GM12878 (cell line): ENCODE results near the gene RAB13. TPM values are rescaled to one million over a fixed set of nuclear protein-coding genes. Genes with fewer than 3 reads are reported as not detected.
"Not testable (repeated sequence)": the region's sequence is repeated elsewhere in the genome, so short reads cannot be mapped to it uniquely, and the experiment has no call there.

Experiments used
- ATAC-seq: fragments of 200-7000 bp; cut with Tn5 transposase; 3 replicates; pipeline ENCODE4 v1.9.1; 2020; ENCODE audit warnings: mild to moderate bottlenecking, moderate library complexity
- BruUV-seq: library from RNA; stranded (reverse); fragments of 400-500 nt; replicated peaks from 2 replicates; lab custom pipeline; 2021; lab: Mats Ljungman, UMichigan
- CTCF ChIA-PET: fragments of 300-600 bp; sonication (Branson Sonifier 250); formaldehyde crosslinking; extraction: SDS; loops from one replicate; lab custom pipeline; 2021; ENCODE audit warnings: inconsistent platforms; lab: Yijun Ruan, JAX
- POLR2A ChIA-PET: fragments of 350-600 bp; formaldehyde crosslinking; extraction: SDS; loops from one replicate; lab custom pipeline; 2021; ENCODE audit warnings: inconsistent platforms; lab: Charles Lee
- RAD21 ChIA-PET: fragments of 300-600 bp; sonication (Branson Sonifier 250); formaldehyde crosslinking; loops from one replicate; lab custom pipeline; 2023; ENCODE audit warnings: antibody characterized with exemption; ENCODE audit not compliant: unreplicated experiment; lab: Charles Lee
- SMC1A ChIA-PET: fragments of 300-600 bp; sonication (Branson Sonifier 250); formaldehyde crosslinking; loops from one replicate; lab custom pipeline; 2023; ENCODE audit not compliant: unreplicated experiment, uncharacterized antibody; lab: Charles Lee
- DNase-seq: peaks from one replicate; pipeline ENCODE4 v3.0.0-alpha.2; 2011; ENCODE audit warnings: low read depth, low spot score
- FAIRE-seq: peaks from 3 replicates; lab custom pipeline; 2011; peaks lifted over from hg19 to GRCh38; lab: Jason Lieb, UNC
- H2AFZ ChIP-seq: 2 replicates; pipeline ENCODE4 v1.6.0; 2011; ENCODE audit warnings: low read depth, low read length, control low read depth; ENCODE audit not compliant: control insufficient read depth
- H3K27ac ChIP-seq: 2 replicates; pipeline ENCODE4 v1.5.1; 2011; ENCODE audit warnings: control low read depth; ENCODE audit not compliant: control insufficient read depth, insufficient read depth
- H3K27me3 ChIP-seq, 2 experiments: replicated peaks in 1 of 2; 2 replicates each; pipeline versions ENCODE4 v1.6.0 to v1.6.1; 2011; ENCODE audit warnings: low read length in 1 of 2; ENCODE audit not compliant: control insufficient read depth in 2 of 2, insufficient read depth in 2 of 2
- H3K36me3 ChIP-seq, 2 experiments: 2 replicates each; pipeline ENCODE4 v1.5.1; 2011; ENCODE audit warnings: low read length in 1 of 2; ENCODE audit not compliant: control insufficient read depth in 2 of 2, insufficient read depth in 2 of 2
- H3K4me1 ChIP-seq: 2 replicates; pipeline ENCODE4 v1.6.1; 2011; ENCODE audit warnings: mild to moderate bottlenecking, low read length, moderate library complexity, mixed read lengths; ENCODE audit not compliant: control insufficient read depth, insufficient read depth
- H3K4me2 ChIP-seq: 2 replicates; pipeline ENCODE4 v1.6.0; 2011; ENCODE audit warnings: control low read depth; ENCODE audit not compliant: control insufficient read depth, insufficient read depth
- H3K4me3 ChIP-seq: fragments of 200-600 bp; sonication (generic); 2 replicates; pipeline ENCODE4 v1.5.1; 2016
- H3K79me2 ChIP-seq: 2 replicates; pipeline ENCODE4 v1.6.0; 2011; ENCODE audit warnings: low read length; ENCODE audit not compliant: control insufficient read depth, insufficient read depth
- H3K9ac ChIP-seq: 2 replicates; pipeline ENCODE4 v1.8.0; 2011; ENCODE audit warnings: low read length, control low read depth, mixed read lengths; ENCODE audit not compliant: control insufficient read depth, insufficient read depth
- H3K9me3 ChIP-seq: replicated peaks from 3 replicates; pipeline ENCODE4 v1.5.1; 2011; ENCODE audit warnings: mild to moderate bottlenecking, low read length; ENCODE audit not compliant: control insufficient read depth, insufficient read depth
- H4K20me1 ChIP-seq: 2 replicates; pipeline ENCODE4 v1.6.0; 2011; ENCODE audit not compliant: control insufficient read depth, insufficient read depth
- HDGF ChIP-seq: fragments of 450-650 bp; IDR thresholded peaks from 2 replicates; pipeline ENCODE4 v1.6.1; 2016; ENCODE audit warnings: antibody characterized with exemption
- NRF1 ChIP-seq: conservative IDR thresholded peaks from 2 replicates; pipeline ENCODE4 v1.6.1; 2011; ENCODE audit warnings: mild to moderate bottlenecking, low read depth, low read length, improper control_type of control experiment
- SREBF2 ChIP-seq: IDR thresholded peaks from 2 replicates; pipeline ENCODE4 v1.6.1; 2012; ENCODE audit warnings: mild to moderate bottlenecking, low read length
- WGBS: methylation state at CpG from one replicate; pipeline ENCODE4 v1.1.6; 2016; ENCODE audit warnings: low lambda C conversion rate; ENCODE audit not compliant: insufficient replicate concordance, insufficient coverage; ENCODE audit errors: missing lambda C conversion rate; 5-methylcytosine and 5-hydroxymethylcytosine counted together
- in situ Hi-C: fragments of 300-500 bp; cut with MboI; formaldehyde crosslinking; loops from 9 replicates; pipeline ENCODE4 v1.14.3; 2018; ENCODE audit warnings: mixed read lengths
- intact Hi-C: fragments of 100-400 bp; cut with micrococcal nuclease; formaldehyde crosslinking; loops from one replicate; pipeline ENCODE4 v1.14.2; 2022; ENCODE audit not compliant: unreplicated experiment
- polyA plus RNA-seq, 11 experiments: library from polyadenylated mRNA; depleted of rRNA in 4 of 11; unstranded in 6 of 11; stranded (reverse) in 5 of 11; fragments of >200 nt; fragmentation: Nextera tagmentation in 4 of 11; fragmentation: Illumina TruSeq in 1 of 11; extraction: Ambion mirVana in 4 of 11; extraction: Trizol in 1 of 11; gene quantifications; 1 replicate in 1 of 11; 2 replicates in 10 of 11; pipeline versions ENCODE4 v1.2.1 to v1.2.3, GENCODE V29; 2011 to 2016; ENCODE audit warnings: inconsistent platforms in 2 of 11, missing spikeins in 2 of 11, low read depth in 1 of 11
- total RNA-seq, 4 experiments: library from RNA; depleted of rRNA in 3 of 4; stranded (reverse); fragments of >200 nt in 3 of 4; fragmentation: Illumina TruSeq in 1 of 4; extraction: Trizol in 1 of 4; gene quantifications; 2 replicates each; pipeline versions ENCODE4 v1.2.1 to v1.2.3, GENCODE V29; 2013 to 2021

Gene RAB13
- total and polyA plus RNA-seq, 10 of the 15 experiments (the other 5 are each of a cell fraction or from before 2014, with no cell fraction given) = 0.75 to 30.7 (median 15.9) TPM

- Histone ChIP-seq H3K27ac (no peak overlapping the region), H3K4me3 (no peak overlapping the region), H3K4me1 (peaks cover 5% of the 10 kb centered on the region), H2AFZ (no peak overlapping the region), H3K9me3 (no peaks in the 10 kb centered on the region), H3K27me3 (no peaks in the 10 kb centered on the region), H3K9ac (no peak overlapping the region), H3K36me3 (no peaks in the 10 kb centered on the region), H3K79me2 (no peaks in the 10 kb centered on the region), H3K4me2 (no peak overlapping the region), H4K20me1 (no peaks in the 10 kb centered on the region)
- POLR2A ChIA-PET = interaction anchor here (0.6 to 2.7 kb wide), 6 partner anchors 17 to 320 kb away, joined by 3 to 17 read pairs (median 6); partner anchors contain the start of genes CREB3L4, GATAD2B and SLC39A1
- no peak for DNase-seq
- BruUV-seq = no TSS peak
- TF ChIP-seq NRF1 (no peak), HDGF (no peak), SREBF2 (no peak)
- FAIRE-seq = no peak
- ATAC-seq = no peak
- intact Hi-C loops (no loop called here), in situ Hi-C loops (loop anchor here (10.0 kb wide), 1 partner anchor 190 kb away; no protein-coding TSS in a partner anchor)
- CTCF ChIA-PET = interaction anchor here (0.6 to 6.6 kb wide), 8 partner anchors 9 to 307 kb away, joined by 3 to 85 read pairs (median 10); partner anchors contain the start of genes CREB3L4, NPR1 and SLC39A1
- 72% methylated on average over 6 of the region's 6 CpGs for WGBS
- SMC1A ChIA-PET = interaction anchor here (0.7 to 5.2 kb wide), 10 partner anchors 15 to 308 kb away, joined by 3 to 46 read pairs (median 8); partner anchors contain the start of genes CREB3L4, GATAD2B, NPR1 and SLC39A1
- RAD21 ChIA-PET = interaction anchor here (0.6 to 3.7 kb wide), 6 partner anchors 19 to 478 kb away, joined by 3 to 42 read pairs (median 10); partner anchors contain the start of genes CREB3L4, GATAD2B and SLC39A1
Measured at GRCh38 chr1:153984123-153984894, 1.8 kb downstream of the RAB13 start.

GRCh38 chr1:153981735-153982134, 4.4 kb downstream of the RAB13 start:
- 96% methylated on average over 2 of the region's 2 CpGs for WGBS

GRCh38 chr1:153979091-153979490, 7.0 kb downstream of the RAB13 start:
- CTCF ChIA-PET = interaction anchor here (1.1 to 6.6 kb wide), 5 partner anchors 8 to 182 kb away, joined by 3 to 62 read pairs (median 13); partner anchors contain the start of genes CREB3L4, RAB13 and RPS27
- H3K4me1 ChIP-seq, H3K27me3 ChIP-seq, H3K9ac ChIP-seq, H3K4me2 ChIP-seq, intact Hi-C loops, H3K27ac ChIP-seq, H3K36me3 ChIP-seq, DNase-seq, in situ Hi-C loops, FAIRE-seq, ATAC-seq, H4K20me1 ChIP-seq, H3K9me3 ChIP-seq, BruUV-seq, H2AFZ ChIP-seq: not testable (repeated sequence)
- Histone ChIP-seq H3K79me2 (peaks cover 22% of the 10 kb centered on the region), H3K4me3 (peak overlapping the region; percentile 87; the same call in 1 of the 2 replicates)
- RAD21 ChIA-PET = interaction anchor here (1.2 to 3.4 kb wide), 5 partner anchors 9 to 34 kb away, joined by 3 to 42 read pairs (median 20); partner anchors contain the start of genes CREB3L4, DENND4B, RAB13 and RPS27
- SMC1A ChIA-PET = interaction anchor here (1.0 to 5.0 kb wide), 13 partner anchors 7 to 406 kb away, joined by 3 to 82 read pairs (median 4); partner anchors contain the start of genes CREB3L4, GATAD2B, RAB13 and SLC39A1
- POLR2A ChIA-PET = interaction anchor here (0.5 to 5.3 kb wide), 4 partner anchors 11 to 116 kb away, joined by 4 to 132 read pairs (median 24); partner anchors contain the start of genes CREB3L4, DENND4B, RPS27 and SLC39A1
- WGBS = 95% methylated on average over 12 of the region's 12 CpGs

More at GRCh38 chr1:153981735-153982134, 4.4 kb downstream of the RAB13 start:
- H3K4me3 ChIP-seq, H3K9me3 ChIP-seq, DNase-seq, ATAC-seq, H3K4me1 ChIP-seq, H3K27me3 ChIP-seq, FAIRE-seq, H3K4me2 ChIP-seq, intact Hi-C loops, H3K79me2 ChIP-seq, H3K27ac ChIP-seq, H3K9ac ChIP-seq, H4K20me1 ChIP-seq, RAD21 ChIA-PET, POLR2A ChIA-PET, H3K36me3 ChIP-seq, H2AFZ ChIP-seq: not testable (repeated sequence)
- in situ Hi-C loops = loop anchor here (10.0 kb wide), 1 partner anchor 187 kb away; no protein-coding TSS in a partner anchor
- TSS peak; percentile 17 for BruUV-seq
- SMC1A ChIA-PET = interaction anchor here (2.2 kb wide), 1 partner anchor 19 kb away, joined by 4 read pairs; the partner anchor contains the start of gene SLC39A1
- CTCF ChIA-PET = interaction anchor here (2.0 kb wide), 1 partner anchor 161 kb away, joined by 7 read pairs; no protein-coding TSS in a partner anchor
